Measurements from ENCODE around the gene MBNL1. TPM values are rescaled to one million over a fixed set of nuclear protein-coding genes. Genes with fewer than 3 reads are reported as not detected.

Gene MBNL1, protein sequence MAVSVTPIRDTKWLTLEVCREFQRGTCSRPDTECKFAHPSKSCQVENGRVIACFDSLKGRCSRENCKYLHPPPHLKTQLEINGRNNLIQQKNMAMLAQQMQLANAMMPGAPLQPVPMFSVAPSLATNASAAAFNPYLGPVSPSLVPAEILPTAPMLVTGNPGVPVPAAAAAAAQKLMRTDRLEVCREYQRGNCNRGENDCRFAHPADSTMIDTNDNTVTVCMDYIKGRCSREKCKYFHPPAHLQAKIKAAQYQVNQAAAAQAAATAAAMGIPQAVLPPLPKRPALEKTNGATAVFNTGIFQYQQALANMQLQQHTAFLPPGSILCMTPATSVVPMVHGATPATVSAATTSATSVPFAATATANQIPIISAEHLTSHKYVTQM
- total RNA-seq, result 100 to 1,000 TPM; 152 to 286 (median 228) TPM

DNA sequence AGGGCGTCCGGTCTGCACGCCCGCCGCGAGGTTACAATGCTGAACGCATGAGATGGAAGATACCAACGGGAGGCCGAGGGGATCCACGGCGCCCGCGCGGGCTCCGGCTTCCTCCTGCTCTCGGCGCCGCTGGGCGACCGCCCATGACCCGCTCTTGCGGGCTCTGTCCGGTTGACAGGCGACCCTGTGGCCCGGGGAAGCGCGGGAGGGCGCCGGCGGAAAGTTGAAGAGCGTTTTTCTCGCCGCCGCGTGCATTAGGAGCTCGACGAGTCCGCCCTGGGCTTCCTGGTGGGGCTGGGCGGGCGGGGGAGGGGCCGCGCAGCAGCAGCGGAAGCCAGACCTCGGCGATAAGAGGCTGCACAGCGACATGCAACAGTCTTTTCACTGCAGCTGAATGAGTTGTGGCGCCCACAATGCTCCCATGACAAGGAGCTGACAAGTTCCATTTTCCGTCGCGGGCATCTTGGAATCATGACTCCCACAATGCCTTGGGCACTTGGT is at the start of gene MBNL1:
Gene MBNL1, plus strand, starts transcription at position 375 of the 501 bp plus-strand sequence. CDS start 31,265 bp downstream, outside the sequence.
- WGBS, 2 donors, result 0 to 1% methylated on average over 26 to 27 of the region's 50 CpGs

DNA sequence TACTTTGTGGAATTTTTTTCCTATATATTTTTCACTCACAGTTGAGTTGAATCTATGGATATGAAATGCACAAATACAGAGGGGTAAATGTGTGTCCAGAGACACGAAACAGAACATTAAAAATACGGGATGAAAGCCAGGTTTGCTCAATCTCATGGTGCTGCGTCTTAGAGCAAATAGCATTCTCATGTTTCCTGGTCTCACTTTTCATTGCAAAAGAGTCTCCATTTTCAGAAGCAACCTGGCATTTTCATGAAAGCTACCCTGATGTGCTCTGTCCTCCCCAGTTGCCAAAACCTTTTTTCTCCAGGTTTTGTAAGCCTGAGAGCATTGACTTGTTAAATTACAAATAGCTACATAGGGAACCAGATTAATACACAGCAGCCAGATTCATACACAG is 49.5 kb upstream of the MBNL1 start:
- no peak overlapping the region for H3K4me3 ChIP-seq (ENCODE audit: low read depth, poor library complexity, severe bottlenecking)
- WGBS, 2 donors, result 48 to 61% methylated on average over 3 of the region's 3 CpGs
- intact Hi-C loops (cut with DNase I; ENCODE audit: low total_unique reads), result no loop called here
- DNase-seq (ENCODE audit: low spot score in 2 of 2), result no peak
- no peak for TF ChIP-seq POLR2A (IDR thresholded peaks at IDR 0.05)
- TF ChIP-seq, protein P1, sequence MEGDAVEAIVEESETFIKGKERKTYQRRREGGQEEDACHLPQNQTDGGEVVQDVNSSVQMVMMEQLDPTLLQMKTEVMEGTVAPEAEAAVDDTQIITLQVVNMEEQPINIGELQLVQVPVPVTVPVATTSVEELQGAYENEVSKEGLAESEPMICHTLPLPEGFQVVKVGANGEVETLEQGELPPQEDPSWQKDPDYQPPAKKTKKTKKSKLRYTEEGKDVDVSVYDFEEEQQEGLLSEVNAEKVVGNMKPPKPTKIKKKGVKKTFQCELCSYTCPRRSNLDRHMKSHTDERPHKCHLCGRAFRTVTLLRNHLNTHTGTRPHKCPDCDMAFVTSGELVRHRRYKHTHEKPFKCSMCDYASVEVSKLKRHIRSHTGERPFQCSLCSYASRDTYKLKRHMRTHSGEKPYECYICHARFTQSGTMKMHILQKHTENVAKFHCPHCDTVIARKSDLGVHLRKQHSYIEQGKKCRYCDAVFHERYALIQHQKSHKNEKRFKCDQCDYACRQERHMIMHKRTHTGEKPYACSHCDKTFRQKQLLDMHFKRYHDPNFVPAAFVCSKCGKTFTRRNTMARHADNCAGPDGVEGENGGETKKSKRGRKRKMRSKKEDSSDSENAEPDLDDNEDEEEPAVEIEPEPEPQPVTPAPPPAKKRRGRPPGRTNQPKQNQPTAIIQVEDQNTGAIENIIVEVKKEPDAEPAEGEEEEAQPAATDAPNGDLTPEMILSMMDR (IDR thresholded peaks at IDR 0.05), result no peak

More for the DNA sequence above, at the start of gene MBNL1:
- peak; percentile 81 to 97 for DNase-seq (ENCODE audit: low spot score in 2 of 2)
- H3K4me3 ChIP-seq (ENCODE audit: low read depth, poor library complexity, severe bottlenecking), result peak within 1 kb of the TSS; percentile 77
- intact Hi-C loops (cut with DNase I; ENCODE audit: low total_unique reads), result no loop called here
- peak in 1 of 2 donors; percentile 67 for TF ChIP-seq POLR2A (IDR thresholded peaks at IDR 0.05)
- TF ChIP-seq, protein P1 (IDR thresholded peaks at IDR 0.05), result no peak

DNA sequence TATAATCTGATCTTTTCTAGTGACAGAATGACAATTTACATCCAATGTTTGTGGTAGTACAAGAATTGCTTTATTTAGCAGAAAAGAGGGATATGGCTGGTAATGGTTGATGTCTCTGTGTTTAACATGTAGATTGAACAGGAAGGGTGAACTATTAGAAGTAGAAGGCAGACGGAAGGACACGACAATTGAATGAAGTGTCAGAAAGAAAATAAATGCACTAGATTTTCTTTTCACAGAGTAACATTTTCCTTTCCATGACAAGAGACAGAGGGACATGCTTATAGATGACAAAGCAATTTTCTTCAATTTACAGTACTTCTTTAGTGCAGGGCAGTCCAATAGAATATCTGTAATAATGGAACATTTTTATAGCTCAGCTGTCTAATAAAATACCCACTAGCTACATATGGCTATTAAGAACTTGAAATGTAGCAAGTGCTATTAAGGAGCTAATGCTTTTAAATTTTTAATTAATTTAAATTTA is 48.9 kb upstream of the MBNL1 start:
- intact Hi-C loops (cut with DNase I; ENCODE audit: low total_unique reads), result no loop called here

DNA sequence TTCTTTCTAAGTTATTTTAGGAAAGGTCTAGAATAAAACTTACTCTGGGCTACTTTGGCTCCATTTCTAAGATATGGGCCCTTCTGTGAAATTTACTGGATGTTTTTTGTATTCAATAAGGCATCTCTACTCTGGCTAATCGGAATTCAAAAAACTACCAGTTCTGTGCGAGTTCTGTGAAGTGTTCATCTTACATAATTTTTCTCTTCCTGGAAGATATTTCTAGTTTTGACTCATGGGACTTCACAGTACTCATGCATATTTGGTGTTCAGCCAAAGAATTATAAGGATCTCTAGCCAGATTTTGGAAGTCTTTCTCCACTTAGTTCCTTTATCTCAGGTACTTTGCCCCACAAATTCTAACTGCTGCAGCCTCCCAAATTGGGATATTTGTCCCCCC is 46.4 kb upstream of the MBNL1 start:
- H3K4me3 ChIP-seq (ENCODE audit: low read depth, poor library complexity, severe bottlenecking), result no peak overlapping the region
- DNase-seq (ENCODE audit: low spot score in 2 of 2), result no peak
- TF ChIP-seq POLR2A (IDR thresholded peaks at IDR 0.05), result no peak
- TF ChIP-seq, protein P1 (IDR thresholded peaks at IDR 0.05), result no peak
- 9 to 12% methylated on average over 2 of the region's 2 CpGs for WGBS, 2 donors
- intact Hi-C loops (cut with DNase I; ENCODE audit: low total_unique reads), result no loop called here

More for the DNA sequence above, 48.9 kb upstream of the MBNL1 start:
- 90 to 93% methylated on average over 2 of the region's 2 CpGs for WGBS, 2 donors
- no peak for DNase-seq (ENCODE audit: low spot score in 2 of 2)
- TF ChIP-seq POLR2A (IDR thresholded peaks at IDR 0.05), result no peak
- TF ChIP-seq, protein P1 (IDR thresholded peaks at IDR 0.05), result no peak
- no peak overlapping the region for H3K4me3 ChIP-seq (ENCODE audit: low read depth, poor library complexity, severe bottlenecking)

DNA sequence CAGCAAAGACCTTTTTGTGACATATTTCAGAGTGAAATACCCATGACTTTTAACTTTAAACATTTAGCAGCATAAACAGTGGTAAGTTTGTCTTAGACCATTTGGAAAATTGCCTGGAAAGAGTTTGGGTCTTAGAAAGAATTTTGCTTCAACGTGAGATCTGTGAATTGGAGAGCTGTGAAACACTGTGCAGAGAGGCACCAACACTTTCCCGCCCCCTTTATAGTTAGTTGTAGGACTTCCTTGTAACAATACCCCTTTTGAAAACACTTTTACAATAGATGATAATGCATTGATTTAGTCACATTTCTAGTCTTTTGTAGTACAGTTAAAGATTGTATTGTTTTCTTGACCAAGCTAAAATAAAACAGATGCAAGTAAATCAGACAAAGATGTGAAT is 43.5 kb upstream of the MBNL1 start:
- no peak for DNase-seq (ENCODE audit: low spot score in 2 of 2)
- H3K4me3 ChIP-seq (ENCODE audit: low read depth, poor library complexity, severe bottlenecking), result no peak overlapping the region
- intact Hi-C loops (cut with DNase I; ENCODE audit: low total_unique reads), result no loop called here
- WGBS, 2 donors, result 59 to 64% methylated on average over 2 of the region's 2 CpGs
- TF ChIP-seq, protein P1 (IDR thresholded peaks at IDR 0.05), result no peak
- TF ChIP-seq POLR2A (IDR thresholded peaks at IDR 0.05), result no peak
